HEK293T (cell line): ENCODE results near the gene USP50.

ENCODE experiments used
- ELF4 ChIP-seq: fragments of 450-650 bp; IDR thresholded peaks from 2 replicates; pipeline ENCODE4 v1.6.1; 2017; ENCODE audit warnings: antibody characterized with exemption
- HDGF ChIP-seq: fragments of 450-650 bp; IDR thresholded peaks from 2 replicates; pipeline ENCODE4 v1.6.1; 2017; ENCODE audit warnings: antibody characterized with exemption, borderline replicate concordance
- NFRKB ChIP-seq: fragments of 450-650 bp; IDR thresholded peaks from 2 replicates; pipeline ENCODE4 v1.6.1; 2016; ENCODE audit warnings: mild to moderate bottlenecking, moderate library complexity

- no peak for TF ChIP-seq HDGF
- no peak for TF ChIP-seq ELF4
- no peak for TF ChIP-seq NFRKB
Measured at GRCh38 chr15:50542887-50543210, 3.6 kb downstream of the USP50 start.
